AG20443 (cell line): ENCODE data around the gene NASP.

Experiments used
- DNase-seq: peaks from one replicate; pipeline ENCODE4 v3.0.0; 2012; ENCODE audit warnings: low spot score, mixed read lengths

The NASP gene

GRCh38 chr1:45583666-45584350 is at the start of gene NASP:
NASP (plus strand) TSS chr1:45584041; CDS start chr1:45584147, 106 bp downstream.
- peak; percentile 92 for DNase-seq

GRCh38 chr1:45535988-45536766 is 47.7 kb upstream of the NASP start:
- no peak for DNase-seq

DNA sequence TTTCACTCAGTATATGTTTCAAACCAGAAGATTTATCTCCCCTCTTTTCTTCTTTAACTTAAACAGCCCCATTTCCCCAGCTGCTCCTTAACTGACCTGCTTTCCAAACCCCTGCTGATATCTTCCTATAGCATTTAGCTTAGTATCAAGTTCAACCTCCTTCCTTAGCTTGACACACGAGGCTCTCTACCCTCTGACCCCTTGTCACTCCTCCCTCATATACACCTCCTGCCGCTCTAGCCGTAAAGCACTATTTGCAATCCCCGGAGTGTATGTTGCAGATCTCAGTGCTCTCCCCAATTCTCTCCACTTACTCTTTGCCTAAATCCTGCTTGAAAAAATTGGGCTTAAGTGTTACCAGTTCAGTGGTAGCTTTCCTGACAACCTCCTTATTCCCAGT is 47.0 kb upstream of the NASP start:
- DNase-seq = no peak

- DNase-seq = no peak
Observed at GRCh38 chr1:45541193-45541592, 42.6 kb upstream of the NASP start.

- no peak for DNase-seq
Observed at GRCh38 chr1:45542591-45542990, 41.2 kb upstream of the NASP start.

GRCh38 chr1:45543581-45544417 is 40.0 kb upstream of the NASP start:
- no peak for DNase-seq

GRCh38 chr1:45544530-45544929 is 39.3 kb upstream of the NASP start:
- no peak for DNase-seq

GRCh38 chr1:45545019-45545493 is 38.8 kb upstream of the NASP start:
- DNase-seq = no peak

DNA sequence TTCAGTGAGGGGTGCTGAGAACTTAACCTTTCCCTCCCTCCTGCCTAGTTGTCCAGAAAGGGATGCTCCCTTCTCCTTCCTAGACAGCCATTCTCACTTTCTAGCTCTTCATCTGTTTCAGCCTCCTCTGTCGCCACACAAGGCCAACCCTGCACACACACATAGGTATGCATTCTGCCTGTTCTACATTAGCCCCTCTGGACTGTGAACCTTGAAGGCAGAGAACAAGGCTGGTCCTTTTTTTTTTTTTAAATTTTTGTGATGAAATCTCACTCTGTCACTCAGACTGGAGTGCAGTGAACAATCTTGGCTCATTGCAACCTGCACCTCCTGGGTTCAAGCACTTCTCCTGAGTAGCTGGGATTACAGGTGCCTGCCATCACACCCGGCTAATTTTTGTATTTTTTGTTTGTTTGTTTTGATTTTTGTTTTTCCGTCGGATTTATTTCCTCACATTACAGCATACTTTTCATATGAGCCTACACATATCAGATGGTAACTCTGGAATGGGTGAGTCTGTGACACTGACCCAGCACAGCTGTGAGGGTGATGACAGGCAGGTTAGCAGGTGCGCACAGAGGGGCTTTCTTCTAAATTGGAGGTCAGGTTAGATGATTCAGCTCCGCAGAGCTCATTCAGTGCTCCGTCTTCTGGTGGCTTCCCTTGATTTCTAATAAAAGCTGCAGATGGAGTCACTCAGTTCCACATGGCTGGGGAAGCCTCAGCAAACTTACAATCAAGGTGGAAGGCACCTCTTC is 38.1 kb upstream of the NASP start:
- DNase-seq = no peak

DNA sequence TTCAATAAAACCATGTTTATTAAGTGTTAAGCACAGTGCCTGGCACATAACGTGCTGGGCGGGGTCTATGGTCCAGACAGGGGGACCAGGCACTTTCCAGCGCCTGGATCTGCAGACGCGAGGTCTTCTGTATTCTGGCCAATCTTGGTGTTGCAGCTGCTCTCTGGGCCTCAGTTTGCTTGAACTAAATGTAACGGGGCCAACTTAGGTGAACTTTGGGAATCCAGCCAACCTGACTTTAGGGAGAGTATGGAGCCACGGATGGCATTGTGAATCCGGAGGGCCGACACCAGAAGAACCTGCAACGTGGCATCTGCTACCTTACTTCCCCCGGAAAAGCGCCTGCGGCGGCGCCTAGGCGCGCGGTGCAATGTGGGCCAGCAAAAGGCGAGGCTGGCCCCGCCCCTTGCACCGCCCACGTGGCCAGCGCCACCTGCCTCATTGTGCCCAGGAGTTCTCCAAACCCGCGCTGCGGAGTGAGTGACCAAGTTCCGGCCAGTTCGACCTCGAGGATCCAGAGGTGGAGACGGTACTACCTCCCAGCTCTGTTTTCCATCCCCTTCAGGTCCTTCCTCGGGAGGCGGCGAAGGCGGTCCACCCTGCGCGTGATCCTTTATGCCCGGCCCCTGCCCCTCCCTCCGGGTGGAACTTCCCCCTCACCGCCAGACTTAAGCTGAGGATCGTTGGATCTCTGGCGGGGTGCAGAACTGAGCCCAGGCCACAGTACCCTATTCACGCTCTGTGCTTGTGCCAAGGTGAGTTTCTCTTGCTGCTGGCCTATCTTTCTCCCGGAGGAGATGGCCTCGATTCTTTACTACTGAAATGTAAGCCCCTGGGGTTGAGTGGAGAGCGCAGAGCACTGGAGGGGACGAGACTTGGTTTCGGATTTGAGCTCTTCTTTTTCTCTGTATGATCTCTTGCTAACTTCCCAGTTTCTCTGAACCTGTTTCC is 33.2 kb upstream of the NASP start, which contains the start of gene AKR1A1:
Gene AKR1A1, plus strand, starts transcription at position 426 of the 951 bp plus-strand sequence. CDS start 10,969 bp downstream, outside the sequence.
- DNase-seq = peak; percentile 94

GRCh38 chr1:45551684-45552083 is 32.2 kb upstream of the NASP start:
- no peak for DNase-seq

- no peak for DNase-seq
Observed at GRCh38 chr1:45552331-45552730, 31.5 kb upstream of the NASP start.

- DNase-seq = no peak
Observed at GRCh38 chr1:45554198-45554597, 29.6 kb upstream of the NASP start.

- no peak for DNase-seq
Observed at GRCh38 chr1:45557422-45557944, 26.4 kb upstream of the NASP start.

DNA sequence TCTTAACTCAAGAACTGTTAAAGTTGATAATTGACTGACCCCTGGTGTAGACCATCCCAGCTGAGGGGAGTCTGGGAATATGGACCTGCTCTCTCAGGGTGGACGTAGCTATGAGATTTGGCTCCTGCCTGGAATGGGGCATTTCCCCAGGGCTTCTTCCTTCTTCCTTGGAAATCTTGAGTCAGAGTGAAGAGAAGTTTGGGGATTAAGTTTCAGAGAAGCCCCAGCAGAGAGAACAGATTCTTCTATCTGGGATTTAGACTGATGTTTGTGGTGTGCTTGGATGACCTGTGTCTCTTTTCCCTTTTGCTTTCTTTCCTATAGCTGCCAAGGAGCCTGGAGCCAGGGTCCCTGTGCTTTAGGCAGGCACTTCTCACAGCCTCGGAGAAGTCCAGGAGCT is 20.0 kb upstream of the NASP start:
- no peak for DNase-seq

GRCh38 chr1:45566722-45567121 is 17.1 kb upstream of the NASP start:
- no peak for DNase-seq

- no peak for DNase-seq
Observed at GRCh38 chr1:45567911-45568310, 15.9 kb upstream of the NASP start.

- no peak for DNase-seq
Observed at GRCh38 chr1:45568421-45568820, 15.4 kb upstream of the NASP start.

DNA sequence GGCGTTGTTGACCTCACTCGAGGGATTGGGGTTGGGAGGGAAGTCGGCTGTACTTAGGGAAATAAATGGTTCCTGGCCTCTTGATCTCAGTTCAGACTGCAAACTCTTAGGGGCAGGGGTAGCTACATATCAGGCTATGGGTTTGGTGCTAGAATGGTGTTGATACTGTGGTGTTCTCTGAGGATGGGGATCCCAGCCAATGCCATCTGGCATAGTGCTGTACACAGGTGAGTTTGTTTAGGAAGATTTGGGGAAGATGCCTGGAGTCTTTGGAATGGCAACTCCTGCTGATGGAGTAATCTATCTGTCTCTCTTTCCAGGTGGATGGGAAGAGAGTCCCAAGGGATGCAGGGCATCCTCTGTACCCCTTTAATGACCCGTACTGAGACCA is 14.3 kb upstream of the NASP start:
- DNase-seq = no peak

- DNase-seq = peak; percentile 82
Observed at GRCh38 chr1:45569962-45570581, 13.8 kb upstream of the NASP start.
